Astrocyte (in vitro differentiated cells and primary cell): ENCODE measurements around the gene OTOGL.

Experiments used
- EZH2 ChIP-seq: IDR thresholded peaks from 2 replicates; pipeline ENCODE4 v1.6.1; 2012; ENCODE audit warnings: mild to moderate bottlenecking, low read length, inconsistent platforms; ENCODE audit not compliant: insufficient read depth
- TF ChIP-seq, protein P1 (sequence below): IDR thresholded peaks from 2 replicates; pipeline ENCODE4 v1.5.1; 2011; ENCODE audit warnings: low read depth, mild to moderate bottlenecking, inconsistent platforms, low read length, moderate library complexity; ENCODE audit not compliant: insufficient read depth

- TF ChIP-seq EZH2, result no peak
- TF ChIP-seq, protein P1, sequence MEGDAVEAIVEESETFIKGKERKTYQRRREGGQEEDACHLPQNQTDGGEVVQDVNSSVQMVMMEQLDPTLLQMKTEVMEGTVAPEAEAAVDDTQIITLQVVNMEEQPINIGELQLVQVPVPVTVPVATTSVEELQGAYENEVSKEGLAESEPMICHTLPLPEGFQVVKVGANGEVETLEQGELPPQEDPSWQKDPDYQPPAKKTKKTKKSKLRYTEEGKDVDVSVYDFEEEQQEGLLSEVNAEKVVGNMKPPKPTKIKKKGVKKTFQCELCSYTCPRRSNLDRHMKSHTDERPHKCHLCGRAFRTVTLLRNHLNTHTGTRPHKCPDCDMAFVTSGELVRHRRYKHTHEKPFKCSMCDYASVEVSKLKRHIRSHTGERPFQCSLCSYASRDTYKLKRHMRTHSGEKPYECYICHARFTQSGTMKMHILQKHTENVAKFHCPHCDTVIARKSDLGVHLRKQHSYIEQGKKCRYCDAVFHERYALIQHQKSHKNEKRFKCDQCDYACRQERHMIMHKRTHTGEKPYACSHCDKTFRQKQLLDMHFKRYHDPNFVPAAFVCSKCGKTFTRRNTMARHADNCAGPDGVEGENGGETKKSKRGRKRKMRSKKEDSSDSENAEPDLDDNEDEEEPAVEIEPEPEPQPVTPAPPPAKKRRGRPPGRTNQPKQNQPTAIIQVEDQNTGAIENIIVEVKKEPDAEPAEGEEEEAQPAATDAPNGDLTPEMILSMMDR, result no peak
Observed at GRCh38 chr12:80235944-80236343, 136.6 kb downstream of the OTOGL start.
